SIG-M5 treated with dmso at 0.1 percent for 504 hours (cell line): ENCODE measurements around the gene OSBPL6.
A peak's percentile ranks its signal among the peaks of the same experiment; 100 is the strongest.
"Not testable (repeated sequence)": the region's sequence is repeated elsewhere in the genome, so short reads cannot be mapped to it uniquely, and the experiment has no call there.

Source experiments
- DNase-seq: peaks from one replicate; lab custom pipeline; 2025; ENCODE audit not compliant: unreplicated experiment; lab: John Stamatoyannopoulos, UW

Gene OSBPL6

DNA sequence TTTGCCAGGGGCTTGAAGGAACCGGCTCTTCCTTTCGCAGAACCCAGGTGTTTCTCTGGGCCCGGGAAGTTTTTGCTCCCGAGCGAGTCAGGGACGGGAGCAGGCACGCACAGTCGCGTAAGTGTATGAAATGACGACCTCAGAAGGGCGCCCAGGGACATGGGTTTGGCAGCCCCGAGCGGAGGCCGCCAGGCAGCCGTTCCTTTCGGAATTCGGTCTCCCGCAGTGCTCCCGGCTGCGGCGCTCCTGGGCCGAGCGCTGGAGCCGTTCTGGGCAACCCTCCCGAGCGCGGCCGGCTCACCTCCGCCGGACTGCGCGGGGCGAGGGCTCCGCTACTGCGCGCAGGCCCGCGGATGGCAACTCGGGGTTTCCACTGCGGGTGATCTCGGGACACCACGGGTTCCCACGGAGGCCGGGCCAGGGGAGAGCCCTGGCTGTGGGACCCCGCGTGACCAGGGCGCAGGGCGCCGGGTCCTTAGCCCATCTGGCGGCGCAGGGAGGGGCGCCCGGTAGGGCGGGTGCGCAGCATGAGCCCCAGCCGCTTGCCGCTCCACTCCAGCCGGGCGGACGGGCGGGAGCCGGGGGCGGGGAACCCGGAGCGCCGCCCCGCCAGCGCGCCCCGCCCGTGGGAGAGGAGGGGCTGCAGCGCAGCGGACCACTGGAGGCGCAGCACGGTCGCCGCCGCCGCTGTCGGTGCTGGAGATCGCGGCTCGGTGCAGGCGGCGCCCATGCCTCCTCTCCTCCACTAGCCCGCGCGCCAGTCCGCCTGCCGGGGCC, at the start of gene OSBPL6:
OSBPL6 (plus strand) TSS at position 690 of the 777 bp plus-strand sequence. CDS start 111,673 bp downstream, outside the sequence.
- peak; percentile 65 for DNase-seq

DNA sequence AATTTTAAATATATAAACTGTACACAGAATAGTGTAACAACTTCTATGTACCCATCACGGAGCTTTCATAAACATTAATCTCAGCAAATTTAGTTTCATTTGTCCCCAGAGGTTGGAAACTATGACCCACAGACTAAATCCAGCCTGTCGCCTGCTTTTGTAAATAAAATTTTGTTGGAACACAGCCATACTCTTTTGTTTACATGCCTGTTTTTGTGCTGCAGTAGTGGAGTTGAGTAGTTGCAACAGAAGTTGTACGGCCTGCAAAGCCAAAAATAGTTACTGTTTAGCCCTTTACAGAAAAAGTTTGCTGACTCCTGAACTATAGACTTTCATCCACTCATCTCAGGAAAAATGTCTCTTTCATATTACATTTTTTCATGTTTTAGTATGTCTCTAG, 42.3 kb upstream of the OSBPL6 start:
- no peak for DNase-seq

DNA sequence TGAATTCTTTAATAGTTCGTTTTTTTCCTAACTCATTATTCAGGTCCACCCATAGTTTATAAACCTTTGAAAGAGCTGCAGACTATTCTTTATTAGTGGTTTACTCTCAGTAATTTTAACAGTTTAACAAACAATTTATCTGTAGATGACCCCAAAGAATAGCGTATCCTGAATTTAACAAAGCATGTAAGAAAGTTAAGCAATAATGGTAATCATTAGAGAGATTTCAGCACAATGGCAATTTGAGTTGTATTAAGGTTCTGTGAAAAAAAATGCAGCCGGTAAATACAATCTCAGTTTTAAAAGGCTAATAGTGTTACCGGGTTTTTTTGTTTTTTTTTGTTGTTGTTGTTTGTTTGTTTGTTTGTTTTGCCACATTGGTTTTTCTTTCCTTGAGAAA, 41.8 kb upstream of the OSBPL6 start:
- DNase-seq = no peak

DNA sequence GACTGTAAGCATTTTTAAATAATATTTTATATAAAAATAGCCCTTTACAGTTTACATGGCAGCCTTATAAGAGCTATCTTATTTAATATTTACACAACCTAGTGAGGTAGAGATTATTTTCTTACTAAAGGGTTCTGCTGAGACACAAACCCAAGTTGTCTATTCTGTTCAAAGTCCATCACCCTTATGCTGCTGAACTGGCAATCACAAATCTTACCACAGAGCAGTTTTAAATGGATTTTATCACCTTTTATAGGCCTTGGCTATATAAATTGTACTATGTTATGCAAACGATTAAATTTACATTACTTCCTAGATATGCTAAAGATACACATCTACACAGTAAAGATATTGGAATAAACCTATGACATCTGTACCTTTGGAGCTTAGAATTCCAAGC, 41.3 kb upstream of the OSBPL6 start:
- DNase-seq = no peak

DNA sequence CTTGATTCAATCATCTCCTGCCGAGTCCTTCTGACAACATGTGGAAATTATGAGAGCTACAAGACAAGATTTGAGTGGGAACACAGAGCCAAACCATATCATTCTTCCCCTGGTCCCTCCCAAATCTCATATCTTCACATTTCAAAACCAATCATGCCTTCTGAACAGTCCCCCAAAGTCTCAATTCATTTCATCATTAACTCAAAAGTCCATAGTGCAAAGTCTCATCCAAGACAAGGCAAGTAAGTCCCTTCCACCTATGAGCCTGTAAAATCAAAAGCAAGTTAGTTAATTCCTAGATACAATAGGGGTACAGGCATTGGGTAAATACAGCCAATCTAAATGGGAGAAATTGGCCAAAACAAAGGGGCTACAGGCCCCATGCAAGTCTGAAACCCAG, 40.4 kb upstream of the OSBPL6 start:
- DNase-seq = not testable (repeated sequence)

DNA sequence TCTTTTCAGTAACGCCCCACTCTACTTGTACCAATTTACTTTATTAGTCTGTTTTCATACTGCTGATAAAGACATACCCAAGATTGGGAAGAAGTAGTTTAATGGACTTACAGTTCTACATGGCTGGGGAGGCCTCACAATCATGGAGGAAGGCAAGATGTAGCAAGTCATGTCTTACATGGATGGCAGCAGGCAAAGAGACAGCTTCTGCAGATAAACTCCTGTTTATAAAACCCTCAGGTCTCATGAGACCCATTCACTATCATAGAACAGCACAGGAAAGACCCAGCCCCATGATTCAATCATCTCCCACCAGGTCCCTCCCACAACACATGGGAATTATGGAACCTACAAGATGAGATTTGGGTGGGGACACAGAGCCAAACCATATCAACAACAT, 38.8 kb upstream of the OSBPL6 start:
- no peak for DNase-seq

DNA sequence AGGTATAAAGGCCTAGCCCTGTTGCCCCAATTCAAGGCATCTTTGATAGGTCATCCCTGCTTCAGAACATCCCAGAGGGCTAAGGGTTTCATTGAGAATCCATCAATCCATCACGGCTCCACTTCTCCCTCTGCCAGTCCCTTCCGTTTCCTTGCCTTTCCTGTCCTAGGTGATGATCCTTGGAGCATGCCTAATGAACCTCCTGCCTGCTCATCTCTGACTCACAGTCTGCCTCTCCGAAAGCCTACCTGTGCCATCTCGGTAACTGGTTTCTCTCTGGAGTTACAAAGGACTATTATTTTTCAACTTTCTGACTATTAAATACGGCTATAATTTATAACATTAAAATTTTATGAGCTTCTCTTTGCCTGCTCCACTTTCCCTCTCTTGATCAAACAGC, 36.7 kb upstream of the OSBPL6 start:
- DNase-seq = no peak

DNA sequence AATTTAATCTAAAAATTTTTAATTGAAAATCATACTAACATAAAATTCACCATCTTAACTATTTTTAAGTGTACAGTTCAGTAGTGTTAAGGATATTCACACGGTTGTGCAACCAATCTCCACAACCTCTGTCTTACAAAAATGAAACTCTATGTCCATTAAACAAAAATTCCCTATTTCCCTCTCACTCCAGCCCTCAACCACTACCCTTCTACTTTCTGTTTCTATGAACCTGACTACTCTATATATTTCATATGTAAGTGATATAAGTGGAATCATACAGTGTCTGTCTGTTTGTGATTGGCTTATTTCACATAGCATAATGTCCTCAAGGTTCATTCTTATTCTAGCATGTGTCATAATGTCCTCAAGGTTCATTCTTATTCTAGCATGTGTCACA, 34.3 kb upstream of the OSBPL6 start:
- DNase-seq = no peak

DNA sequence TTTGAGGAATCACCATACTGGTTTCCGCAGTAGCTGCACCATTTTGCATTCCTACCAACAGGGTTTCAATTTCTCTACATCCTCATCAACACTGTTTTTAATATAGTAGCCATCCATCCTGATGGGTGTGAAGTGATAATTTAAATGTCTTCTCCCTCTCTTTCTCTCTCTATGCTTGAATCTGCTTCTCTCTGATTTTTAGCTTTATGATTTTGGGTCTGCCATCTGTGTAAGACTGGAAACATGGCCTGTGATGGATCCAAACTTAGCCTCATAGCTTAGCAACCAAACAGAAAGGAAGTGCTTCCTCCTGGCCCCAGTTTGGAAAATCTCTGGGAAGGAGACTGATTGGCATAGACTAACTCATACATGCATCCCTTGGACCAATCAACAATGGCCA, 33.7 kb upstream of the OSBPL6 start:
- no peak for DNase-seq

DNA sequence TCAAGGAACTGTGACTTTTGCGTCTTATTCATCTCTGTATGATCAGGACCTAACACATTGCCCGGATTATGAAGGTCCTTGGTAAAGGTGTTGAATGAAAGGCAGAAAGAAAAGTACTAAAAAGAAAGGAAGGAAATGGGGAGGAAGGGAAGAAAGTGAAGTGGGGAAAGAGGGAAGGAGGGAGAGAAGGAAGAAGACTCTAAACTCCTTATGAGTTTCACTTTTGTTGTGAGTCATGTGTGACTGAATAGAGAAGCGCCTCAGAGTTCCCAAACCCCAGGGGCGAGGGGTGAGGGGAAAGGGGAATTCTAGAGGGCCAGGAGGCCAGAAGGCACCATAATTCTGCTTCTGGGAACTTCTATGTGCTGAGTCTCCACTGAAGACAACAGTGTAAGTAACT, 30.9 kb upstream of the OSBPL6 start:
- no peak for DNase-seq

DNA sequence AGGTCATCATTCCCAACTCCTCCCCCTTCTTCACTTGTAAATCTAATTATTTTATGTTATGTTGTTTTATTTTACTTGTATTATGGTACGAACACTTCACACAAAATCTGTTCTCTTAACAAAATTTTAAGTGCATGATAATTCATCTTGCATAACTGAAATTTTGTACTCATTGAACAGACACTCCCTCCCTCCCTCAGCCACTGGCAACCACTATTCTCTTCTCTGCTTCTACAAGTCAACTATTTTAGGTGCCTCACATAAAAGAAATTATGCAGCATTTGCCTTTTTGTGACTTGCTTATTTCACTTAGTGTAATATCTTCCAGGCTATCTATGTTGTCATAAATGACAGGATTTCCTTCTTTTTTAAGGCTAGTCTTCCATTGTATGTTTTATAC, 30.4 kb upstream of the OSBPL6 start:
- no peak for DNase-seq

DNA sequence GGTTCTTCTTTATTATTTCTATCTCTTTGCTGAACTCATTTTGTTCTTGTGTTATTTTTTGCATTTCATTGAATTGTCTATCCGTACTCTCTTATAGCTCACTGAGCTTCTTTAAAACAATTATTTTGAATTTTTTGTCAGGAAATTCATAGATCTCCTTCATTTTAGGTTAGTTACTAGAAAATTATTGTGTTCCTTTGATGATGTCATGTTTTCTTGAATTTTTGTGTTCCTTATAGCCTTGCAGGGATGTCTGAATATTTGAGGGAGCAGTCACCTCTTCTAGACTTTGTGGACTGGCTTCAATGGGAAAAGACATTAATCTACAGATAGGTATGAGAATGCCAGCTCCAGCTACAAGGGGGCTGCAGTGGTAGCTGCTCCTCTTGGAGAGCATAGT, 20.7 kb upstream of the OSBPL6 start:
- no peak for DNase-seq

DNA sequence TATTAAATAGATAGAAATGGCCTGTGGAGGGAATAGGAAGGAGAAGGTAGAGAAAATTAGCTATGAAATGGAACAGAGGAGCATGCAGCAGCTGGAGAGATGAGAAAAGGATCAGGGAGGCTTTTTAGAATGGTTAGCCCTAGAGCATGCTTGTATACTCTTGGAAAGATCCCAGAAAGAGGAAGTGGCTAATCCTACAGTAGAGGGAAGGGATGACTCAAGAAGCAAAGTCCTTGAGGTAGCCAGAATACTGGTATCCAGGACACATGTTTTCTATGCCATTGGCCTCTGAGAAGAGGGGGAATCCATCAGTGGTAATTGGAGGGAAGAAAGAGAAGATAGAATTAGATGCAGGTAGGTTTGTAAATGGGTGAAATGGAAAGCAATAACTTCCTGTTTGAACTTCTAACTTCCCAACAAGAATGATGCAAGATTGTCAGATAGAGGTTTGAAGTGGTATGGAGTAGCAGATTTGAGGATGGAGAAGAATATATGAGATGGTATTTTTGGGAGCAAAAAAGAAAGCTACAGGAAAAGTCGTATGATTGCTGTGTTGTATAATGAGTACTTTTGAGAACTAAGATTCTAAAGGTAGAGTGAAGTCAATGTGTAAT, 17.1 kb upstream of the OSBPL6 start:
- peak; percentile 69 for DNase-seq

DNA sequence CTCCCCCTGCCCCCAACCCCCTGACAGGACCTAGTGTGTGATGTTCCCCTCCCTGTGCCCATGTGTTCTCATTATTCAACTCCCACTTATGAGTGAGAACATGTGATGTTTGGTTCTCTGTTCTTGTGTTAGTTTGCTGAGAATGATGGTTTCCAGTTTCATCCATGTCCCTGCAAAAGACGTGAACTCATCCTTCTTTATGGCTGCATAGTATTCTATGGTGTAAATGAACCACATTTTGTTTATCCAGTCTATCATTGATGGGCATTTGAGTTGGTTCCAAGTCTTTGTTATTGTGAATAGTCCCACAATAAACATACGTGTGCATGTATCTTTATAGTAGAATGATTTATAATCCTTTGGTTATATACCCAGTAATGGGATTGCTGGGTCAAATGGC, 13.7 kb upstream of the OSBPL6 start:
- DNase-seq = not testable (repeated sequence)

DNA sequence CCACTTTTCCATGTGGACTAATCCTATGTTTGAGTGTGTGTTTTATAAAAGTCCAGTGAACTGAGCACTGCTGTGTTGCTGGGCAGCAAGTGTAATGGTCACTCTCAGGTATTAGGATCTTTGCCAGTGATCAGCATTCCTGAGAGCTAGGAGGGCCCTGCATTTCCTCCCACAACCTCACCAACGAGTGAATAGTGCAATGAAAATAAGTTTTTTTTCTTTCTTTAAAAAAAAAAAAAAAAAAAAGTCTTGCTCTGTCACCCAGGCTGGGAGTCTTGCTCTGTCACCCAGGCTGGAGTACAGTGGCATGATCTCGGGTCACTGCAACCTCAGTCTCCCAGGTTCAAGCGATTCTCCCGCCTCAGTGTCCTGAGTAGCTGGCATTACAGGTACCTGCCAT, 6.5 kb upstream of the OSBPL6 start:
- no peak for DNase-seq

DNA sequence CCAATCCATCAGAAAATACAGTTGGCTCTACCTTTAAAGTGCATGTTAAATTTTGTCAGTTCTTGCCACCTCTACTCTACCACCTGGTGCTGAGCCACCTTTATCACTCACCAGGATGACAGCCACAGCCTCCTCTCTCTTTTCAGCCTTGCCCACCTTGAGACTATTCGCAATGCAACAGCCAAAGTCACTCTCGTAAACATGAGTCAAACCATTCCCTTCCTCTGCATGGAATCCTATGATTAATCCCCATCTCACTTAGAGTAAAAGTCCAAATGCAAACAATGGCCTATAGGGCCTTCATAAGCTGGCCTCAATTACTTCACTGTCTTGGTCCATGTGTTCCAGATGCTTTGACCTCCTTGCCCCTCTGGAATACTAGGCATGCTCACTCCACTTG, 5.8 kb upstream of the OSBPL6 start:
- no peak for DNase-seq

DNA sequence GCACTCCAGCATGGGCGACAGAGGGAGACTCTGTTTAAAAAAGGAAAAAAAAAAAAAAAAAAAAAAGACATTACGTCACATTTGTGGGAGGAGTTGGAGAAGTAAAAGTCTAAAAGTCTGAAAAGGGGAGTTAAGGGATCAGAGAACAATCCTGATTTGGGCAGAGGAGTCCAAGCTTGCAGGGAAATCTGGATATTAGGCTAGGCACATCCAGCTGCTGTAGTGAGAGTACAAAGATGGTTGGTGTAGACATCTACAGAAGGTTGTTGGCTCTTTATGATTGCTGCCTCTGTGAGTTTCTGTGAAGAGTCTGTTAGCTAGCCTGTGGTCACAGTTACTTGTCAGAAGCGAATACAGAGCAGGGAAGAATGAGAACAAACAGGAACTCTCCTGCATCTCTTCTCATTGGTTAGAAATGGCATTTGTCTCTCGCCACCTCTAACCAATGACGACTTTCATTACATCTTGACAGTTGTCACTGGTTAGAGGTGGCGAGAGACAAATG, 3.3 kb upstream of the OSBPL6 start:
- DNase-seq = peak; percentile 31

DNA sequence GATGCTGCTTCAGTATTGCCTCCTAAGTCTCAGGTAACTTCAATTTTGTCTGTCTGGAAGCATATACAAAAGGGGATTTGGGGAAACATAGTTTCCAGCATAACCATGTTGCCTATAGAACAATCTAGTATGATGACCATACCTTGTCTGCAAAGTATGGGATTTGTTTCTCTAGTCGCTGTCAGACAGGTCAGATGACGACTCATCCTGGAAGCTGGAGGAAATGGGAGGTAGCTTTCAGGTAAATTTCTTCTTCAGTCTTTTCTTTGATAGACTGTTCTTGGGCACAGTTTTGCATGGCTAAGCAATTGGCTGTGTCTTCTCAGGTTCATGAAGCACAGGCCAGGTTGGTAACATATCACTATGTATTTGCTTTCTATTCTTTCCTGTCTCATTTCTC, 2.8 kb upstream of the OSBPL6 start:
- DNase-seq = no peak

DNA sequence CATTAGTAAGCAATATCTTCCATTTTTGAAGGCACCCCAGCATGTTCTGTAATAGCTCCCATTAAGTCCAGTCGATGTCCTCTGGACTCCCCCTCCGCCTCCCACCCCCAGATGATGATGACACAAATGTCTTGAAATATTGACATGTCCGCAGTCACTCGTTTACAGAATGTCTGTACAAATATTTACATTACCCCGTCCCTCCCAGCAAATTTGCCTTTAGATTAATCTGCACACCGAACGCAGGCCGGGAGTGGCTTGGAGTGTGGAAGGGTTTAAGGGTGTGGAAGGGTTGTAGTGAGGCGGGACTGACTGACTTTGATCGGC, 853 bp upstream of the OSBPL6 start:
- no peak for DNase-seq

DNA sequence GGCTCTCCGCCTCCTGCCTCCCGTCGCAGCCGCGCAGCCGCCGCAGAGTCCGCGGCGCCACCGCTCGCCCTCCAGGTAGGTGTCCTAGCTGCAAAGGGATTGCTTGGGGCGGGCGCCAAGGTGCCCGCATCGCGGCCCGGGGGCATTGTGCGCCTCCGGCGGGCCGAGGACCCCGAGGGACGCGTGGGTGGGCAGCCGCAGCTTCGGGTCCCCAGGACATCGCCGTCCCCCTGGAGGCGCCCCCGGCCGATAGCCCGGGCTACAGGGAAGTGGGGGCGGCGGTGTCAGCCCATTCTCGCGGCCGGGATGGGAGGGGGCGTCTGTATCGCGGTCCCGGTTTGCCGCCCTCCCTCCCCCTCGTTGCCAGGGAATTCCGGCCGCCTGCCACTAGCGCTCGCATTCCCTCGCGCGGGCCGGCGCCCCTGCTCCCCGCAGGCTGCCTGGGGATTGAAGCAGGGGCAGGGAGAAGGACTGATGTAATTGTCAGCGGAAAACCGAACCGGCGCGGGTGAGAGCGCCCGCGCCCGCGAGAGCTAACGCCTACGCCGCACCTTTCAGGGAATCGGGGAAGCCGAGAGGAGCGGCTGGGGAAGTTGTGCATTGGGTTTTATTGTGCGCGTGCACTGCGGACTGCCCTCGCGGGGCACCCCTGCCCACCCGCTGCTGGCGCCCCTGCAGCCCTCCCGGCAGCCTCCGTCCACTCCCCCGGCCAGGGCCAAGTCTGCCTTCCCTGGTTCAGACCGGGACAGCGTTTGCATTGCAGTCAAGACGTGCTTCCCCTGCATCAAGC, 483 bp downstream of the OSBPL6 start:
- DNase-seq = no peak

DNA sequence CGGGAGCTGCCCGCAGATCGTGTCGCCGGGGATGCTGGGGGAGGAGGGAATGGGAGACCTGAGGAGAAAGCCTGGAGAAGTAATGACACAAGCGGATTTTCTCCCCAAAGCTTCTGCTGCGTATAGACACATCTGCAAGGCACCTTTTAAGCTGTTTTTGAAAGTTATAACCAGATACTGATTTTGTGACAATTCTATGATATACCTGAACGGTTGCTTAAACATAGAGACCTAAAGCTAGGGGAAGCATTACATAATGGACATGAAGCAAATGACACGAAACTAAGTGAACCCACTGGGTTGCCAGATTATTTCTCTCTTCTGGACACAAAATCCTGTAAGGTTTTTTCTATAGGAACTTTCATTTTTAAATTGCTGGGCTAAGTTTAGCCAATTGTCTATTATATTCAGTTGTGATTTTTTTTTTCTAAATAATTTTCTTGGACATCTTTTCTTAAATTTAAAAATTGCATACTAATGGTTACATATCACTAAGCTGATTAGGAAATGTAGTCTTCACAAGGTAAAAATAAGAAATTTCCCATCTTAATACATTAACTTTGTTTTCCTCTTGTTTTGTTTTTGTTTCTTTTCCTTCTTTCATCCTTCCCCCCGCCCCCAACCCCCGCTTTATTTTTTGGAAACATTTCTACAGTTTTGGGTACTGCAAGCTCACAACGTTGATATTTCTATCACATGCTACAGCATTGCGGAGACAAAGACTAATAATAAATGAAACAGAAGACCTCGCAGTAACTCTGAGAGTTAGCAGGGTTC, 1.3 kb downstream of the OSBPL6 start:
- DNase-seq = no peak
